Globus pallidus (tissue), 1 donor: Measurements from ENCODE around the gene PKMYT1.

Source experiments
- DNase-seq: peaks from one replicate; pipeline ENCODE4 v3.0.0-alpha.2; 2015; ENCODE audit warnings: low spot score

Gene PKMYT1

GRCh38 chr16:2996298-2996697 lies 16.1 kb upstream of the PKMYT1 start:
- no peak for DNase-seq

- DNase-seq = no peak
Observed at GRCh38 chr16:2992383-2993081, 12.3 kb upstream of the PKMYT1 start.

GRCh38 chr16:2991566-2992261 lies 11.5 kb upstream of the PKMYT1 start:
- DNase-seq = no peak

- DNase-seq = no peak
Observed at GRCh38 chr16:2990891-2991290, 10.6 kb upstream of the PKMYT1 start.

- no peak for DNase-seq
Observed at GRCh38 chr16:2988590-2989099, 8.4 kb upstream of the PKMYT1 start.

- DNase-seq = no peak
Observed at GRCh38 chr16:2987833-2988232, 7.6 kb upstream of the PKMYT1 start.

GRCh38 chr16:2987286-2987685 lies 7.0 kb upstream of the PKMYT1 start:
- no peak for DNase-seq

GRCh38 chr16:2986623-2987188 lies 6.5 kb upstream of the PKMYT1 start:
- DNase-seq = no peak

GRCh38 chr16:2985893-2986355 lies 5.7 kb upstream of the PKMYT1 start:
- DNase-seq = no peak

GRCh38 chr16:2985462-2985861 lies 5.2 kb upstream of the PKMYT1 start:
- no peak for DNase-seq

- DNase-seq = no peak
Observed at GRCh38 chr16:2983706-2984136, 3.5 kb upstream of the PKMYT1 start.

- no peak for DNase-seq
Observed at GRCh38 chr16:2982402-2982801, 2.2 kb upstream of the PKMYT1 start.

GRCh38 chr16:2981899-2982250 lies 1.6 kb upstream of the PKMYT1 start:
- DNase-seq = no peak

GRCh38 chr16:2981177-2981898 lies 1.1 kb upstream of the PKMYT1 start:
- no peak for DNase-seq

- no peak for DNase-seq
Observed at GRCh38 chr16:2979669-2980226, 498 bp downstream of the PKMYT1 start.

GRCh38 chr16:2977440-2977839 lies 2.8 kb downstream of the PKMYT1 start:
- no peak for DNase-seq

GRCh38 chr16:2976673-2977072 lies 3.6 kb downstream of the PKMYT1 start:
- no peak for DNase-seq

GRCh38 chr16:2976201-2976600 lies 4.0 kb downstream of the PKMYT1 start:
- no peak for DNase-seq

GRCh38 chr16:2975161-2975795 lies 5.0 kb downstream of the PKMYT1 start:
- DNase-seq = no peak

- DNase-seq = no peak
Observed at GRCh38 chr16:2974319-2975056, 5.8 kb downstream of the PKMYT1 start.
